Eye (tissue), 1 donor: ENCODE measurements around the gene TMEM132D.
A peak's percentile ranks its signal among the peaks of the same experiment; 100 is the strongest.

Experiments used
- DNase-seq: peaks from one replicate; pipeline ENCODE4 v3.0.0-alpha.2; 2015

The TMEM132D gene

DNA sequence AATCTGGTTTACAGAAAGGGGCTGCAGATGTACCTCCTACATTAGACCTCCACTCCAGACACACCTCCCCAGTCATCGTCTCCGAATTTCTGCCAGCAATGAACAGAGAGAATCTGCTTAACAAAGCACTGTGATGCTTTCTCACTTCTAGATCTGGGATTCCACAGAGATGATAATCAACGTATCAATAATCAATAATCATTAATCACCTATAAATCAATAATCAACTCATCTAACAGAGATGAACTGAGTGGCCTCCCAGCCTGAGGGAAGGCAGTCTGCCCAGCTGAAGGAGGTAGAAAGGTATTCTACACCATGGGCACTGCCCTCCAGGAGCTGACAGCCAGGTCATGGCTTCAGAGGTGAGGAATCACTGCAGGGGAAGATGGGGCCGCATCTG is 183.2 kb downstream of the TMEM132D start:
- DNase-seq = no peak

GRCh38 chr12:129719416-129719815 is 184.4 kb downstream of the TMEM132D start:
- DNase-seq = no peak

DNA sequence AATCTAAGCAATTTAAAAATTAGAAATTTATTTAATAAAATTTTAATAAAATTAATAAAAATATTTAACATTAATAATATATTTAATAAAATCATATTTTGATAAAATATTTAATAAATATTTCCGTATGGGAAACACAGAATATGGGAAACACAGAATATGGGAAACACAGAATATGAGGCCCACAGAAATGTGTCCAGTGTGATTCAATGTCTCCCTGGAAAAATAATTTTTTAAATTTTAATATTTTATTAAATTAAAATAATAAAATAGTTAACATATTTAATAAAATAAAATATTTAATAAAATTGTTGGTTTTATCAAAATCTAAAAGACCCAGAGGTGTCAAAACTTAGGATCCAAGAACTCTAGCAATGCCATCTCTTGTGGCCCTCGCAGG is 186.4 kb downstream of the TMEM132D start:
- no peak for DNase-seq

DNA sequence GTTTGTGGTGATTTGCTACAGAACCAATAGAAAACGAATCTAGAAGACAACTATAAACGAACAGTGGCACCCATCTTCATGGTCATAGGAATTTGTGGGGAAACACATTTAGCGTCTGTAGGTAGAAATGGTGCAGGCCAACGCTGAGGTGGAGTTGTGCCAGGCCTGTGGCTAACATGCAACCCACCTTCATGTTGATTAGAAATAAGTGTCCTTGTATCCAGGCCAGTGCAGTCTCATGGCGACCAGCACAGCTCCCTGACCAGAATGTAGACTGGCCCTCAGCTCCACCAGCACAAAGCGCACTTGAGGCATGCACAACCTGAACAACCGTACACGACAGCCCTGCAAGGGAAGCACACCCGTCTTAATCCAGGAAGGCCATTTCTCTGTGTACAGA is 187.0 kb downstream of the TMEM132D start:
- DNase-seq = no peak

- DNase-seq = no peak
Observed at GRCh38 chr12:129706716-129707115, 197.1 kb downstream of the TMEM132D start.

DNA sequence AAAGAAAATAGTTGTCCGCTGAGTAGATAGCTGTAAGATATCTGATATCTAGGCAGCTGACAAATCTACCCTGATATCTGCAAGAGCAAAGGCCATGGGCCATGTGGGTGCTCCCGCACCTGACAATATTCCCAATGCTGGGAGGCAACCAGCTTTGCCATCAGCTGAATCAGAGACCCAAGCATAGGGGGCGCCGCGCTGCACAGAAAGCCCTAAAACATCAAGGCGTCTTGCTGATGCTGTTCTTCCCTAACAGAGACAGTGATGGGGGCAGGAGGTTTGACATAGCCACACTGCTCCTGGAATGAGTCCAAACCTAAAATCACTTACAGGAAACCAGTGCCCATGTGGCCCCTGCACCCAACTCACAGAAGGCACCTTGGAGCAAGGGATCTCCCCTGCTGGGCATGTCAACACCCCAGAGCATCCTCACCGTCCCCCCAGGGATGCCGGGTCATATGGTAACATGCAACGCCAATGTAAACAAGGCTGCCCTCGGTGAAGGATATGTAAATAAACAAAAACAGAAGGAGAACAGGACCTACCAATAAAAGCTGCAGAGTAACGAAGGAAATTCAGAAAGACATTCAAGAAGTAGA is 199.5 kb downstream of the TMEM132D start:
- DNase-seq = no peak

GRCh38 chr12:129701631-129702101 is 202.2 kb downstream of the TMEM132D start:
- peak; percentile 55 for DNase-seq

DNA sequence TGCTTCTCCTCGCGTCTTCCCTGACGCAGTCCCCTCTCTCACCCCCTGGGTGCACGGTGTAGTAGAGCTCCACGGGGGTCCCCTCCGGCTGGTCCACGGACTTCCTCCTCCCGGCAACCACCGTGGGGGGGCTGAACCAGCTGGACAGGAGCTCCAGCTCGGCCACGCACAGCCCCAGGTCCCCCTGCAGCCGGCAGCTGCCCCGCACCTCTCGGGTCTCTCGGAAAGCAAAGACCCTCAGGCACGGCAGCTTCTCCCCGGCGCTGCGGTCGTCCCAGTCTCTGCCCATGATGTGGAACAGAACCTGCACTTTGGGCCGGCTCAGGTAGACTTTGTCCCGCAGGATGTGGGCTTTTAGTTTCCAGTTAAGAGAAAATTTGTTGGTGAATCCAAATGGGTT is 203.8 kb downstream of the TMEM132D start:
- no peak for DNase-seq

DNA sequence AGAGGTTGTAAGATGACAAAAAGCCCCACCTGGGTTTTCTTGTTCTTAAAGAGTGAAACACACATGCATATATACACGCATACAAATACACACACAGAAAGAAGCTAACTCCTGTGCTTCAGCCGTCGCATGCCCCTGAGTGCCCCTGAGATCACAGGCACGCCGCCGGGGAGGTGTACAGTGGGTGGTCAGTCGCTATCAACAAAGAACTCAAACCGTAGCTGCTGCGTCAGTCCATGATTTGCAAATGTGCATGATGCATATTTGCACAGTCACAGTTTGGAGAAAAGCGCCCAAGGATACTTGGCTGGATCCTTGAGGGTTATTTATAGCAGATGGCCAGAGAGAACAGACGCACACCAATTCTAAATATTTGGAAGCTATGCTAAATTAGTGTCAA is 206.9 kb downstream of the TMEM132D start:
- peak; percentile 68 for DNase-seq

DNA sequence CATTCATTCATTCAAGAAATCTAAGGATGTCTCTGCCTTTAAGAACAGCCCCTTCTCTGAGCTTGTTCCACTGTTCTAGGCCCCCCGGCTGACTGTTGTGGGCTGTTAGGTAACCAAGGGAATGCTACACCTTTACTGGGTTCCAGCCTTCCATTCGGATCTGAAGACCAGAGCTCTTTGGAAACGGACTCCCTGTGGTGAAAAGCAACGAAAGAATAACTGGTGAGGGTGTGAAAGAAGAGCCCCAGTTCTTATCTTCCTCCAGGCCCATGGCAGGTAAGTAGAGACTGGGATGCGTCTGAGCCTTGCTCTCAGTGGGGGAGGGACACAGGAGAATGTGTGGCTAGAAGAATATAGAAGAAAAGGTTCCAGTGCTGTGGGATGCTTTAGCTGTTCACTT is 207.4 kb downstream of the TMEM132D start:
- DNase-seq = no peak

DNA sequence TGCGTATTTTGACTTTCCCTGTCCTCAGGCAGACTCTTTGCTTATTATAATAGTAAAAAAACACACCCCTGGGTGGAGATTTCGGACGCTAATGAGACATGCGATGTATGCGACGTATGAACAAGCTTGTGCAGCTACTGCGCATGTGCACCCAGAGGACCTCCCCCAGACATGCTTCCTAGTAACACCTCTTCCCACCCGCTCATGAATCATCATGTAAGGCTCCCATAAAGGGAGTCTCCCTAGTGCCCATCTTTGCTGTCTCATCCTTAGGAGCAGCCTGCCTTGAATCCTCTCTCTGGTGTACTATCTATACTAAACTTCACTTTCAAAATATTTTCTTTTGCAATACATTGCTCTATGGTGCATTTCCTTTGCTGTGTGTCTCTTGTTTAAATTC is 210.1 kb downstream of the TMEM132D start:
- no peak for DNase-seq

DNA sequence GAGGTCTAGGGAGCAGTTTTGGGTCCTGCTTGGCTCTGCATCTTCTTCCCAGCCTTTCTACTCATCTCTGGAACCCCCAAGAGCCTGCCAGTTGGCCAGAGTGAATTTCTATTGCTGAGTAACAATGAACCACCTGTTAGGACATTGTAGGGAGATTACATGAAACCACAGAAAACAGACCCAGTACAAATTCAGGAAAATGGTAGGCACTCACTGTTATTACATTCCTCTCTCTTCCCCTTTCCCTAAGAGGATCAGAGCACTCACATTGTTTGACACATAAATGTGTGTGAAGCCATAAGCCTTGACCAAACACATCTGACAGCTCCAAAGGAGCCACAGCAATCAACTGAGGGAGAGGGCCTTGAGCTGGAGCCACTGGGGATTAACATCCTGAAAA is 216.1 kb downstream of the TMEM132D start:
- no peak for DNase-seq

DNA sequence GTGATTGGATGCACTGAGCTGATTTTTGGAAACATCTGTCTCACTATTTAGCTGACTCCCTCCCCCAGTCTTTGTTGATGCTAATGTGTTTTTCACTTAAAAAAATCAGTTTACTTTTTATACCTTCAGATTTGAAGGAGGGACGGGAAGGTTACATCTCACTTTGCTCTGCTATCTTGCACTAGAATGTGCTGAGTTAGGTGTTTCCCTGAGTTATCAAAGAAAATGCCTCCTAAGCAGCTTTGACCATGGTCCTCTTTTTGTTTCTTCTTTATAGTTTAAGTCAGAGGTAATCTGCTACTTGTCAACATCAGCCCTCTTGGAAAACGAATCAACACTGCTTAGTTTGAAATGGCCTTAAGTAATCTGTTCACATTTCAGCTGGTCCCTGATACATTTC is 222.0 kb downstream of the TMEM132D start:
- DNase-seq = no peak

DNA sequence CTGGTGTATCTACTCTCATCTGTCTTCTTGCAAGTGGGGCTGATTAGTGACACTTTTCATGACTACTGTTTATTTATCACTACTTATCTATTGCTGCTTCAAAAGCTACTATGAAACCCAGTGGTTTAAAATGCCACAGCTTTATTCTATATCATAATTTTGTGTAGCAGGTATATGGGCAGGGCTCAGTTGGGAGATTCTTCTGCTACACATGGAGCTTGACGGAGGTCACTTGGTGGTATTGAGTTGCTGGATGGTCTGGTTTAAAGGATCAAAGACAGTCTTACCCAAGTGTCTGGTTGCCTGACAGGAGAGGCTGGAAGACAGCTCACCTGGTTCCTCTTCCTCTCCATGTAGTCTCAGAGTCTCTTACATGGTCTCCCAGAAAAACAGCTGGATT is 222.7 kb downstream of the TMEM132D start:
- no peak for DNase-seq

GRCh38 chr12:129676411-129676810 is 227.4 kb downstream of the TMEM132D start:
- no peak for DNase-seq

DNA sequence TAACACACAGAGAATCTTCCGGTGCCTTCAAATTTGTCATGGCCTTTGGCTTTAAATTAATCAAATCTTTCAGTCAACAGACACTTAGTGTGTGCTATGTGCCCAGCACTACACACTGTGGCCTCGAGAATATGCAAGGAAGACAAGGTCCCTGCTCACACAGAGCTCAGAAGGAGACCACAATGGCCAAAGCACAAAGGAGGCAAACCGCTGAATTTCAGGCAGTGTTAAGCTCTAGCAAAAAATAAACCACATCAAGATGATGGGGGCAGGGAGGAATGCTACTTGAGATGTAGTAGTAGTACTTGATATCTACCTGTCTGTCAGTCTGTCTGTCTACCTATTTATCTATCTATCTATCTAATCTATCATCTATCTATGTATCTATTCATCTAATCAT is 227.9 kb downstream of the TMEM132D start:
- DNase-seq = no peak

DNA sequence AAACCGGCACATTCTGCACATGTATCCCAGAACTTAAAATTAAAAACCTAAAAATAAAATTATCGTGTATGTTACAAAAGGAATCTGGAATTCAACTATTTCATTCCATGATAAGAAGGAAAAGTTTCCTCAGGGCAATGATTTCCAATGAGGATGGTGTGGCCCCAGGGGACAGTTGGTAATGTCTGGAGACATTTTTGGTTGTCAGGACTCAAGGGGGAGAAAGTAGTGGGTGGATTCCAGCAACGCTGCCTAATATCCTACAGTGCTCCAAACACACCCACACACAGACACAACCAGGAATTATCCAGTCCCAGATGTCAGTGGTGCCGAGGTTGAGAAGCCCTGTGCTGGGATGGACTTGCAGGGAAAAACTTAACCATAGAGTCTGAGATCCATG is 228.3 kb downstream of the TMEM132D start:
- DNase-seq = no peak

- no peak for DNase-seq
Observed at GRCh38 chr12:129673806-129674205, 230.0 kb downstream of the TMEM132D start.

DNA sequence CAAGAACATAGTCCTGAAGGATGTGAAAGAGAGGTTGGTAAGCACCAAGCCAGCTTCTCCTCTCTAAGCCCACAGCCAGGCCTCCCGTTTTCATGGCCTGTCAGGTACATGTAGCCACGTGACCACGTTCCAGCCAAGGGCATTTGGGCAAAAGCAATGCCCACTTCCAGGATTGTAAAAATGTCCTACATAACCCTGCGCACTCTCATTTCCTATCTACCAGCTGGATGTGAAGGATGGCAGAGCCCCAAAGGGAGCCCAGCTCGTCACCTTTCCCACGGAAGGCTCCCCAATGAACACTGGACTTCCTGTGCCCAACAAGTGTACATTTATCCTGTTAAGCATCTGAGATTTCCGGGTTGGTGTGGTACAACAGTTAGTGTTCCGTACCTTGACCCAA is 231.7 kb downstream of the TMEM132D start:
- DNase-seq = no peak

- no peak for DNase-seq
Observed at GRCh38 chr12:129670256-129670920, 233.4 kb downstream of the TMEM132D start.

DNA sequence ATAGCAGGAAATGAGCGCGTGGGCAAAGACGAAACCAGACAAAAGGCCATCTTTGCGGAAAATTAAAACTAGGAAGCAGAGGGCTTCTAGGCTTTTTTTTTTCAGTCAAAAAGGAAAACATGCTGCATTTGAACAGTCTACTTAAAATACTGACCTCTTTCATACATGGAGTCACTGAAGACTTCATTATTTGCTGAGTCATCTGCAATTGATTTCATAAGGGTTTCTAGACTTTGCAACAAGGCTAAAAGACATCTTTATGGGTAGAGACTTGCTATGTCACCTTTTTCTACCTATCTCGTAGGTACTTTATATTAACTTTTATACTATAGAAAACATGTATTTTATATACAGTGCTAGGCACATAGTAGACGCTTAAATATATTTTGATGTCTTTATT is 238.4 kb downstream of the TMEM132D start:
- no peak for DNase-seq

GRCh38 chr12:129662234-129662633 is 241.6 kb downstream of the TMEM132D start:
- DNase-seq = no peak

DNA sequence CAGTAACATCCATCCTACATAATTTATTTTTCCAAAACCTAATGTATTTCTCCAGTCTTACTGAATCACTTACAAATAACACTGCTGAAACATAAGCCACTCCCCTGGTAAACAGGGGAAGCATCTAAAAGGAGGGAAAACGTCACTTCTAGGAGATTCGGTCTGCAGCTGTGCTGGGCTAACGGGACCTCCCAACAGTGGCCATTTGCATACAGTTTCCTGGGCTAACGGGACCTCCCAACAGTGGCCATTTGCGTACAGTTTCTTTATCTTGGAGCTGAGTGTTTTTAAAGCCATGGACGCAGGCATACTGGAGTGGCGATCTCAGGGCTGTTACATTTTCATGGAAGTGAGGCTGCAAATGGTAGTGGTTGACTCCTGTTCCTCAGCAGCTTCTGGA is 242.9 kb downstream of the TMEM132D start:
- no peak for DNase-seq

DNA sequence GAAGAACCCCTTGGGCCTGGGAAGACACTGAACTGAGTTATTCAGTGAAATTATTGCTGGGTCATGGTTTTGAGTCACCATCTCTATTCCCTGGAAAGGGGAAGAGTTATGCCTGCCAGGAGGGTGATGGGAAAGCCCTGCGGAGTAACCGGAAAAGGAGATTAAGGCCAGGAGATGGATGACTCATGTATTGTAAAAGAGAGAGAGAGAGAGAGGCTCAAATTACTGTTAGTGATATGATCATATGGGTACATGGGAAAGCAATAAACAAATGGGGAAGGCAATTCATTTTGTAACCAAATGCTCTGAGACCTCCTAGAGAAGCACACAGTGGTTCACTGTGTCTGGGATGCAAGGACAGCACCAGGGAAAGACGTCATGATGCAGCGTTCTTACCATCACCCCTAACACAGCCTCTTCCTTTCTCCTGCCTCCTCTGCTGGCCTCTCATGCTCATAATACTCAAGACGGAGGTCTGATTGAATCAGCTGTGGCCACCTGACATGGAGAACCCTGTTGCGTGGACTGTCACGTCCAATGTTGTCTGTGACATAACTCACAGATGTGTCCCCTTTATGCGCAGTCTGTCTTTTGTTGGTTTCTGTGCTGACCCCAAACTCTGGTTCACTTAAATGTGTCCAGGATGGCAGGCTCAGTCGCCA is 243.7 kb downstream of the TMEM132D start:
- peak; percentile 67 for DNase-seq
